Vagina (tissue), 2 donors: ENCODE measurements around the gene PDXK. TPM values are rescaled to one million over a fixed set of nuclear protein-coding genes. Genes with fewer than 3 reads are reported as not detected.

Experiments used
- DNase-seq, 2 donors: peaks; one replicate each; pipeline ENCODE4 v3.0.0-alpha.2; 2017; ENCODE audit errors: extremely low spot score in 2 of 2
- H3K27ac ChIP-seq: fragments of 200-600 bp; sonication (generic); one replicate; pipeline ENCODE4 v1.5.1; 2019
- H3K27me3 ChIP-seq: fragments of 200-600 bp; sonication (generic); one replicate; pipeline ENCODE4 v1.5.1; 2019
- H3K36me3 ChIP-seq, 2 donors: fragments of 200-600 bp; sonication (generic); one replicate each; pipeline ENCODE4 v1.5.1; 2017 to 2019
- H3K4me1 ChIP-seq: fragments of 200-600 bp; sonication (generic); one replicate; pipeline ENCODE4 v1.5.1; 2019
- H3K4me3 ChIP-seq, 2 donors: fragments of 200-600 bp; sonication (generic); 1 replicate in 1 of 2; 2 replicates in 1 of 2; pipeline ENCODE4 v1.5.1; 2016 to 2019
- H3K9me3 ChIP-seq: fragments of 200-600 bp; sonication (generic); one replicate; pipeline ENCODE4 v1.5.1; 2019
- CTCF ChIP-seq, 3 experiments: fragments of 450-650 bp in 2 of 3; fragments of 200-600 bp in 1 of 3; sonication (generic) in 1 of 3; IDR thresholded peaks; one replicate each; pipeline ENCODE4 v1.5.1; 2017 to 2019; ENCODE audit warnings: antibody characterized with exemption in 3 of 3, mild to moderate bottlenecking in 2 of 3, moderate library complexity in 2 of 3
- POLR2A ChIP-seq, 2 donors: fragments of 450-650 bp; IDR thresholded peaks; one replicate each; pipeline ENCODE4 v1.6.1; 2017; ENCODE audit warnings: antibody characterized with exemption in 2 of 2, mild to moderate bottlenecking in 2 of 2, moderate library complexity in 2 of 2
- POLR2AphosphoS5 ChIP-seq, 2 donors: sonication (generic); formaldehyde crosslinking; IDR thresholded peaks; one replicate each; pipeline ENCODE4 v1.9.0; 2017; ENCODE audit warnings: antibody characterized with exemption in 2 of 2, mild to moderate bottlenecking in 2 of 2, low read depth in 1 of 2; ENCODE audit not compliant: insufficient read depth in 1 of 2
- intact Hi-C: fragments of 100-400 bp; cut with DNase I; formaldehyde crosslinking; loops from one replicate; pipeline ENCODE4 v1.15.1; 2023
- total RNA-seq: library from RNA; depleted of rRNA; stranded (reverse); fragments of >200 nt; gene quantifications from one replicate; pipeline ENCODE4 v1.2.3, GENCODE V29; 2016

The PDXK gene
- total RNA-seq, 1 donor from 2014 or later = 58.7 TPM

- Histone ChIP-seq H3K36me3 (no peaks in the 10 kb centered on the region), H3K27me3 (no peaks in the 10 kb centered on the region), H3K4me3 (peak overlapping the region; percentile 72 to 81), H3K4me1 (peaks cover 48% of the 10 kb centered on the region), H3K27ac (peak overlapping the region; percentile 81), H3K9me3 (no peaks in the 10 kb centered on the region)
- TF ChIP-seq POLR2A (IDR thresholded peaks at IDR 0.05) (no peak), CTCF (IDR thresholded peaks at IDR 0.05) (no peak), POLR2AphosphoS5 (IDR thresholded peaks at IDR 0.05; ENCODE audit: insufficient read depth in 1 of 2, low read depth in 1 of 2) (no peak)
- intact Hi-C loops = loop anchor here (10.0 kb wide), 1 partner anchor 54 kb away; the partner anchor contains the start of gene CSTB
- DNase-seq = peak in 1 of 2 donors; percentile 85
These were observed 1.7 kb downstream of the PDXK start for GRCh38 chr21:43720539-43721166.

GRCh38 chr21:43721206-43721605 lies 2.3 kb downstream of the PDXK start:
- no peaks in the 10 kb centered on the region for H3K36me3 ChIP-seq
- no peak overlapping the region for H3K27ac ChIP-seq
- DNase-seq = peak in 1 of 2 donors; percentile 86
- intact Hi-C loops = loop anchor here (10.0 kb wide), 1 partner anchor 54 kb away; the partner anchor contains the start of gene CSTB
- H3K9me3 ChIP-seq = no peaks in the 10 kb centered on the region
- H3K4me1 ChIP-seq = peaks cover 54% of the 10 kb centered on the region
- peak overlapping the region in 1 of 2 donors; percentile 81 for H3K4me3 ChIP-seq
- TF ChIP-seq POLR2A (IDR thresholded peaks at IDR 0.05) (no peak), CTCF (IDR thresholded peaks at IDR 0.05) (no peak), POLR2AphosphoS5 (IDR thresholded peaks at IDR 0.05; ENCODE audit: insufficient read depth in 1 of 2, low read depth in 1 of 2) (no peak)
- no peaks in the 10 kb centered on the region for H3K27me3 ChIP-seq

- intact Hi-C loops = loop anchor here (10.0 kb wide), 1 partner anchor 53 kb away; the partner anchor contains the start of gene CSTB
These were observed 3.0 kb downstream of the PDXK start for GRCh38 chr21:43721939-43722338.

GRCh38 chr21:43723648-43724047 lies 4.7 kb downstream of the PDXK start:
- Histone ChIP-seq H3K4me3 (no peak overlapping the region), H3K27me3 (no peaks in the 10 kb centered on the region), H3K36me3 (no peaks in the 10 kb centered on the region), H3K27ac (no peak overlapping the region), H3K9me3 (no peaks in the 10 kb centered on the region), H3K4me1 (peaks cover 70% of the 10 kb centered on the region)
- intact Hi-C loops = loop anchor here (10.0 kb wide), 1 partner anchor 51 kb away; the partner anchor contains the start of gene CSTB
- DNase-seq = peak in 1 of 2 donors; percentile 85
- no peak for TF ChIP-seq CTCF (IDR thresholded peaks at IDR 0.05)
- no peak for TF ChIP-seq POLR2A (IDR thresholded peaks at IDR 0.05)
- no peak for TF ChIP-seq POLR2AphosphoS5 (IDR thresholded peaks at IDR 0.05; ENCODE audit: insufficient read depth in 1 of 2, low read depth in 1 of 2)

More at GRCh38 chr21:43721939-43722338, 3.0 kb downstream of the PDXK start:
- peaks cover 61% of the 10 kb centered on the region for H3K4me1 ChIP-seq
- TF ChIP-seq POLR2AphosphoS5 (IDR thresholded peaks at IDR 0.05; ENCODE audit: insufficient read depth in 1 of 2, low read depth in 1 of 2) (no peak), CTCF (IDR thresholded peaks at IDR 0.05) (no peak), POLR2A (IDR thresholded peaks at IDR 0.05) (no peak)
- H3K27me3 ChIP-seq = no peaks in the 10 kb centered on the region
- H3K9me3 ChIP-seq = no peaks in the 10 kb centered on the region
- H3K4me3 ChIP-seq = no peak overlapping the region
- H3K36me3 ChIP-seq = no peaks in the 10 kb centered on the region
- DNase-seq = no peak
- no peak overlapping the region for H3K27ac ChIP-seq
